ENCODE data around the gene TULP4. TPM values are rescaled to one million over a fixed set of nuclear protein-coding genes. Genes with fewer than 3 reads are reported as not detected.
"Not testable (repeated sequence)": the region's sequence is repeated elsewhere in the genome, so short reads cannot be mapped to it uniquely, and the experiment has no call there.

The TULP4 gene
- total RNA-seq, 1 donor from 2014 or later: 200 TPM

DNA sequence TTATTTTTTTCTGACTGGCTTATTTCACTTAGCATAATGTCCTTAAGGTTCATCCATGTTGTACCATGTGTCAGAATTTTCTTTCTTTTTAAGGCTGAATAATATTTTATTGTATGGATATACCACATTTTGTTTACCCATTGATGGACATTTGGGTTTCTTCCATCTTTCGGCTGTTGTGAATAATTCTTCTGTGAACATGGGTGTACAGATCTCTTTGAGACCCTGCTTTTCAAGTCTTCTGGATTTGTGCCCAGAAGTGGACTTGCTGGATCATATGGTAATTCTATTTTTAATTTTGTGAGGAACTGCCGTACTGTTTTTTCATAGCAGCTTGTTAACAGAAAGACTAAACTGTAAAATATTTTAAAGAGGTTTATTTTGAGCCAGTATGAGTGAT, 153.0 kb downstream of the TULP4 start:
- no peak for DNase-seq (ENCODE audit: low spot score)

DNA sequence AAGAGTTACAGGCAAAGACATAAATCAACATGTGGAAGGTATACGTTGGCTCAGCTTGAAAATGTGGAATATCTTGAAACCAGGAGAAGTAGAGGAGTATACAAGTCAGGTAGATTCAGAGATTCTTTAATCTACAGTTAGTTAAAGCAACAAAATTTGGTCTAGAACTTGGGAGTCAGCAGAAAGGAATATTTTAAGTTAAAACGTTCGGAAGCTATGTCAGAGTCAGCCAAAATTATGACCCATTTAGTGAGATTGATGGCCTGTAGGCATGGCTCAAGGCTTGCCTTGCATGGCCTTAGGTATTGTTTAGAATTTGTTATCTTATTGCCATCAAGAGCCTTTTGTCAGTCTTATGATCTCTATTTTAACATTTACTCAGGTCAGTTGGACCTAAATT, 153.5 kb downstream of the TULP4 start:
- DNase-seq (ENCODE audit: low spot score): no peak

DNA sequence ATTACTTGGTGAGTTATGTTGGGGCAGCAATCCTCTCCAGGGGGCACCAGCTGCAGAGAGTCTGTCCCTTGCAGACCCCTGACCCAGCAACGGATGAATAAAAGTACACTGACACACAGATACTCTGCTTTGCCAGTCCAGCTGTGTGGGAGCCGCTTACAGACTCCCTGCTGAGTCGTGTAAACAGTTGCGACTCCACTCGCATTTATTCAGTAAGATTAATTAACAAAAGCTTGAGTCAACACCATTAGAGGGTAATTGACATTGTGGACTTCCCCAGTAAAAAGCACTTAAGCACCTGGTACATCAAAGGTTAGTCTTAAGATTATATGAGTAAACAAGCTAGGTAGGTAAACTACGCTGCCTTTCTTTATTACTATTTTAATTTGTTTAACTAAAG, 155.7 kb downstream of the TULP4 start:
- no peak for DNase-seq (ENCODE audit: low spot score)

DNA sequence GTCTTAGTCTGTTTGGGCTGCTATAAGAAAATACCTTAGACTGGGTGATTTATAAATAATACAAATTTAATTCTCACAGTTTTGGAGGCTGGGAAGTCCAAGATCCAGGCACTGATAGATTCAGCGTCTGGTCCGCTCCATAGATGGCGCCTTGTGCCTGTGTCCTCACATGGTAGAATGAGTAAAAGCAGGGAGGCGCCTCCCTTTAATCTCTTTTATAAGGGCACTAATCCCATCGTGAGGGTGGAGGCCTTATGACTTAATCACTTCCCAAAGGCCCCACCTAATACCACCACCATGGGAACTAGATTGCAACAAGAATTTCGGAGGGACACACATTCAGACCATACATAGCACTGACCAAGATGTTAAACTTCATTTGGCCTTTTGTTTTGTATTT, 156.4 kb downstream of the TULP4 start:
- no peak for DNase-seq (ENCODE audit: low spot score)

DNA sequence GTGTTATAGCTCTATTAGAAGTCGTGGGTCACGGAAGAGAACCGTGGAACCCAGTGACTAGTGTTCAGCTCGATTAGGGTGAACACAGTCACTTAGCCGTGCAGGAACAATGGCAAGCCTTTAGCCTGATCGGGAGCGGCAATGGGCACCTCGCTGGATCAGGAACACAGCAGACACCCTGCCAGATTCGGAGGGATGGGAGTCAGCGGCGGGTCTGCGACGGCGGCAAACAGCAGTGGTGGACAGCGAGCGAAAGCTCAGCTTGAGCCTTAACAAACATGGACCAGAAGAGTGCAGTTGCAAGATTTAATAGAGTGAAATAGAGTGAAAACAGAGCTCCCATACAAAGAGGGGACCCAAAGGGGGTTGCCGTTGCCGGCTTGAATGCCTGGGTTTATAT, 157.8 kb downstream of the TULP4 start:
- DNase-seq (ENCODE audit: low spot score): not testable (repeated sequence)

DNA sequence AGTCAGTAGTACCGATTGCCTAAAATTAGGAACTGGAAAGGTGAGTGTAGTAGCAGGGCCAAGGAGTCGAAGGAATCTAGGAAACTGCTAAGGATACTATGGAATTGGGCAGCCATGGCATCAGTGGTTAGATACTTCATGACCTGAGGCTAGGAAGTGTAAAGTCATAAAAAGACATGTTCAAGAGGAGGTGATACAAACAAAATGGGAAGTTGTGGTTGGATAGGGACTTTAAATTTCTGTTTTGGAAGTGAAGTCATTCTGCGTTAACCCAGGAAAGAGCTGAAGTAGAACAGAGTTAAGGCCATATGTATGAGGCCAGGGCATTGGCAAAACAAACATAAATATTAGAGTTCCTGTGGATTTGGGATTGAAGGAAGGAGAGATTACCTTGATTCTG, 159.1 kb downstream of the TULP4 start:
- no peak for DNase-seq (ENCODE audit: low spot score)

DNA sequence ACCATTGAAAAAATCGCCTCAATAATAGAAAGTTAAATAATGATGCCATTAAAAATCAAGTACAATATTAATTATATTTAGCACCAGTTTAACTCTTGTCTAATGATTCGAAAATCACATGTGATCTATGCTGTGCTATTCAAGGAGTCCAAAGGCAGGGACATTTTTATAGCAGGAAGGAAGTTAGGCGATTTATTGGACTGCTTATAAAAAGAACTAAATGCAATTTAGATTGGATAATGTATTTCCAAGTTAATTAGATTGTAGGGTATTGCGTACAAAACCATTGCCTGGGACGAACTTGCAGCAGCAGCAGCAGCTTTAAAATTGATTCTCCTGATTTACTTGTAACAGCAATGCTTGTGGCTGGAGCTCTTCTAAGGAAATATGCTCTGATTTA, 160.2 kb downstream of the TULP4 start:
- no peak for DNase-seq (ENCODE audit: low spot score)

DNA sequence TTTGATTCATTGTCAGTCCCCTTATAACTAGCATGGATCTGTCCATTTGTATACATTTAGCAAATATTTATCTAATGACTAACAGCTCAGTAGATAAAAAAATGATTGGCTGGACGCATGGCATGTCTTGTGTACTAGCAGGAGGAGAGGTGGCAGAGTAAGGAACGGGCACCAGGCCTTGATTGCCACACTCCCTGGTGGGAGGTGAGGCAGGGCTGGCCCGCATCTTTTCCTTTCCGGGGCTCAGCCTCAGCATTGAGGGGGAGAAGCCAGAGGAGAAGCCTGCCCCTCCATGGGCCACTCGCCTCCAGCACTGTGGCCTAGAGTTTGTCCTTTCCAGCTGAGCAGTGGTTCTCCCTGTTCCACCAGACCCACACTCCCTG, 162.7 kb downstream of the TULP4 start:
- no peak for DNase-seq (ENCODE audit: low spot score)

DNA sequence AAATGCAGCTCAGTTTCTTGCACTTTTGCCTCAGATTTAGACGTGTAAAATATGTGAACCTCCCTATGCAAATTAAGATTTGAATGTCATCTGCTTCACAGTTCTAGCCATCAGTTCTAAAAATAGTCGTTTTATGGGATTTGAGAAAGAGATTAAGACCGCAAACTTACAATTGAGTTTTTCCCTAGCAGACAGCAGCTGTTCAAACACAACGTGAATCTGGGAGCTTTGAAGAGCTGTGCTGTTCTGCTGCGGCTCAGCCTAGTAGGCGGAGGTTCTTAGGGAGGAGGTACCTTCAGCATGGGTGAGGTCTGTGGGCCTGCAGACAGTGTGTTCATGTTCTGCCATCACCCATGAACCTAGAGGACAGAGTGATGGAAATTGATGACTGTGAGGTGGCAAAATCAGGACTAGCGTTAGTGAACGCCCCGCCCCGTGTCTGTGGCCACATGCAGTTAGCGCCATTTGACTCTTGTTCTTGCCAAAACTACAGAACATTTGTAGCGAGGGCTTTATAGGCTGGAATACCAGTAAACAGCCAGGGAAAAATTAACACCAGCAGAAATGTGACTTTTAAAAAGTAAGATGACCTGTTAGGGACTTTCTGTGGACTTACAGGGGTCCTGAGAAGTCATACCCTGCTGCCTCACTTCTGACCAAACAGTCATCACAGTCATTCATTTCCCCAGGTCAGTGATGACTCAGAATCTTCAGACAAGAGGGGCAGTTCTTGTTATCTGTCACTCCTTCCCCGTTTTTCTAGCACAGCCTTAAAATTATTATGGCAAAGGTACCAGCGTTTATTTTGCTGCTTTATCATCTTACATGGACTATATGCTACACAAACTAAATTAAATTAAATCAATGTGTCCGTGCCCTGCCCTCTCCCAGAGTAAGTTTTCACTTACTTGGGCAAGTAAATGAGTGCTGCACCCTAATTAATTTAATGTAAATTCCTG, 163.4 kb downstream of the TULP4 start:
- peak; percentile 77 for DNase-seq (ENCODE audit: low spot score)

DNA sequence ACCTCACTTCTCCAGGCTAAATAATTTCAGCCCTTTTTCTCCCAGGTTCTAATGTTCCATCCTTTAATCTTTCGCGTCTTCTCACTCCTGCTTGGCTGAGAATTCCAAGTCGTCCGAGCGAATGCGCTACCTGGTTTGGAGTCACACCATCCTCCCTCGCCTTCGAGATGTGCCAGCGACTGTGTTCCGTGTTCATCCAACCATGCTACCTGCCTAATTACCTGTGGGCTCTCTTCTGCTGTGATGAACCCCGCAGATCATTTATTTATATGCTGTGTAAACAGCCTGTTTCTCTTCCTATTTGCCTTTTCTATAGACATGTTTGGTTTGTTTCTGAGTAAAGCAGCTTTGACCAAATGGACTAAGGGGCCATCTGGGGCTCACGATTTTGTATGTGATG, 164.1 kb downstream of the TULP4 start:
- DNase-seq (ENCODE audit: low spot score): no peak

DNA sequence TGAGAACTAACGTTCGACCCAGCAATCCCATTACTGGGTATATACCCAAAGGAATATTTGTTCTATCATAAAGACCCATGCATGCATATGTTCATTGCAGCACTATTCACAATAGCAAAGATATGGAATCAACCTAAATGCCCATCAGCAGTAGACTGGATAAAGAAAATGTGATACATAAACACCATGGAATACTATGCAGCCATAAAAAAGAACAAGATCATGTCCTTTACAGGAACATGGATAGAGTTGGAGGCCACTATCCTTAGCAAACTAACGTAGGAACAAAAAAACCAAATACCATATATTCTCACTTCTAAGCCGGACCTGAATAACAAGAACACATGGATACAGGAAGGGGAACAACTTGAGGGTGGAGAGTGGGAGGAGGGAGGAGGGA, 165.5 kb downstream of the TULP4 start:
- DNase-seq (ENCODE audit: low spot score): not testable (repeated sequence)

DNA sequence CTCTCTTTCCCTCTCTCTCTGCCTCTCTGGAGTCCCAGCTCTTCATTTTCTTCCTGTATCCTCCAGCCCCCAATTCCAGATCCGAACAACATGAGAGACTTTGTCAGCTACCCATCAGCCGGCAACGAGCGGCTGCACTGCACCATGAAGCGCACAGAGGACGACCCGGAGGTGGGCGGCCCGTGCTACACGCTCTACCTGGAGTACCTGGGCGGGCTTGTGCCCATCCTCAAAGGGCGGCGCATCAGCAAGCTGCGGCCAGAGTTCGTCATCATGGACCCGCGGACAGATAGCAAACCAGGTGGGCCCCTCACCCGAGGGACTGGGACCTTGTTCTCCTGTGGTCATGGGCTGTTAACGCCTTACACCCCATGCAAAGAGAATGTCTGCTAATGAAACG, 168.7 kb downstream of the TULP4 start:
- DNase-seq (ENCODE audit: low spot score): no peak

DNA sequence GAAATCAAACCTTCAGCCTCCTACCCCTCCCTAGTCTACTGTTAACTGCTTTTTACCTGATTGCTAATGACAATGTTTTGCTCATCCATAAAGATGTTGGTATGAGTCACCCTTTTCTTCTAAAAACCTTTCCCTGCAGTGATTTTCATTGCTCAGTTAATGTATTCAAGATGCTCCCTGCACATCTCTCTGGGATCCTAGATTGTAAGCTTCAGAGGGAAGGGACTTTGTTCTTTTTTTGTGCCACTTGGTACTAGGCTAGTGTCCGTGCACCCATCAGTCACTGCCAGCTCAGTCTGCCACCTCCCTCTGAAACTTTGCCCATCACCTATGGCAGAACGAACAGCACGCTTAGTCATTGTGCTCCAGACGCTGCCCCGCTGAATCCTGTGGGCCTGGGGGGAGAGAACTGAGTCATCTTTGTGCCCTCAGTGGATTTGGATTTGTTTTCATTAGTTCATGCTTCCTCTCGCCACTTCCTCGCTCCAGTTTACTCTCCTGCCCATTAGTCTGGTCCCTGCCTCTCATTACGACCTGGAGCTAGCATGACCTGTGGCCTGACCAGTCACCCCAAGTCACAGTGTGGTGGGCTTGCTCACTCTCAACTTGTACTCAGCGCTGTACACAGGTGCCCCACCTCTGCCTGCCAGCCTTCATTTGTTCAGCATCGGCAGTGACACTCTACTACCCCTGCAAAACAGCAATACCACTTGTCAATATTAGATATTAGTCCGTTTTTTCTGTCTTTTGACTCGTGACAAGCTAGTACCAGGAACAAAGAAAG, 169.6 kb downstream of the TULP4 start:
- no peak for DNase-seq (ENCODE audit: low spot score)

DNA sequence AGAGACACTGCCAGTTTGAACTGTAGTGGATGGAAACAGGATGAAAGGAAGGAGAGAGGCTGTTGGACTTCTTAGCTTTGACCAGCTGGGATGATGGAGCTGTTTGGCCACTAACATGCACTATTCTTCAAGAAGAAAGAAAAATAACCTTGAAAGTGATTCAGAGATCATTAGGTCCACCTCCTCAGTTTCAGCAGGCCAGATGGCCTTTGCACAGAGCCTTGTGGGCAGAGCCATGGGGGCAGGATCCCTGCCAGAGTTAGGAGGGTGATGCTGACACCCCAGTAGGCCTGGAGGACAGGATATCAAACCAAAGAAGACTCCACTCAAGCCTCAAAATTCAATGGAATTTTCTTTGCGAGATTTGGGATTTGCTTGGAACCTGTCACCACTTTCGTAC, 173.2 kb downstream of the TULP4 start:
- no peak for DNase-seq (ENCODE audit: low spot score)

DNA sequence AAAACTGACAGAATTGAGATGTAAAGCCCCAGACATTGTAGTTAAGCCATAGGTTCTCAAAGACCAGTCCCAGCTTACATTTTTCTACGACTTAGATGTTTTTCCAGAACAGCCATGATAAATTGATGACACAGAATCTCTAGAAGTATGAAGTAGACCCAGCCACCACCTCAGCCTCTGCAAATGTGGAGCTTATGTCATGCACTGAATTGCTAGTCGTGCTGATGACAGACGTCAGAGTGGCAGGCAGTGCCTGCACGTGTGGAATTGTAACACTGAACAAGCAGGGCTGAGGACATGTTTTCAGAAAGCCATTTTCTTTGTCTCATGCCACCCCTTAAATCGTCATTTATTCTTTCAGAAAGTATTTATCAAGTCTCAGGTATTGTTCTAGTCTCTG, 175.2 kb downstream of the TULP4 start:
- no peak for DNase-seq (ENCODE audit: low spot score)

DNA sequence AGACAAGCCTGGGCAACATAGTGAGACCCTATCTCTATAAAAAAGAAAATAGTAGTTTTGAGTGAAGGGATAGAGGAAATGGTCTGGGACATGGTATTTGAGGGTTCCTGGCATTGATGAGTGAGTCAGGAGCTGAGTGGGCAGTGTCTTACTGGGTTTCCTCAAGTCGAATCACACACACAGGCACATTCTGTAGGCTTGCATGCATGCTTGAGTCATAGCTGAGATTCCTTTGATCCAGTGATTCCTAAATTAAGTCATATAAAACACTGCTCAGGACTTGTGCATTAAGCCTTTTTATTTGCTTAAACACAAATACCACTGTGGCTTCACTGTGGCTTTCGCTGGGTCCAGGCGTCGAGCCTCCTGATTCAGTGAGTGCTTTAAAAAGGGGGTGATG, 175.8 kb downstream of the TULP4 start:
- peak; percentile 61 for DNase-seq (ENCODE audit: low spot score)

DNA sequence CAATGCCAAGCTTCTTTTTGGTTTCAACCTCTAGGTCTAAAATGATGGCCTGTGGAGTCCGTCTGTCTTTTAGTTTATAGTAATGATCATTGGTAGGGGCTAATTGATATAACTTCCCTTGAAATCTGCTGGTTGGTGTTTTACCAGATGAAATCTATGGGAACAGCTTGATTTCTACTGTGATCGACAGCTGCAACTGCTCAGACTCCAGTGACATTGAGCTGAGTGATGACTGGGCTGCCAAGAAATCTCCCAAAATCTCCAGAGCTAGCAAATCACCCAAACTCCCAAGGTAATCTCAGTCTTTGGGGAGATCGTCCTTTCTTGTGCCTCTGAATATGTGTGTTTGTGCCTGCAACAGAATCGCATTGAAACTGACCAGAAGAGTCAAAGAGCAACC, 177.2 kb downstream of the TULP4 start:
- no peak for DNase-seq (ENCODE audit: low spot score)

DNA sequence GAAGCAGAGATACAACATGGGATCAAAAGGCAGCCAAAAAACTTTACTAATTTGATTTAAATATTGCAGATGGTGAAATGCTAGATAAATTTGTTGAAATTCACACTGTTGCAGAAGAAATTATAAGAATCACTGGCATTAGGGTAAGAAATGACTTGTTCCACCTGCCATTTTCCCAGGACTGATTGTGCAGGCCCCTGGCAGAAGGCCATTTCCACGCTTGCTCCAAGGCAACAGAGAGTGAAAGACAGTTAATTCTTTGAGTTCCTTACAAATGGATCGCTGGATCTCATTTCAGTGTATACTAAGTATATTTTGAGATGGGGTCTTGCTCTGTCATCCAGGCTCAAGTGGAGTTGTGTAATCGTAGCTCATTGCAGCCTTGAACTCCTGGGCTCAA, 180.6 kb downstream of the TULP4 start:
- DNase-seq (ENCODE audit: low spot score): no peak

DNA sequence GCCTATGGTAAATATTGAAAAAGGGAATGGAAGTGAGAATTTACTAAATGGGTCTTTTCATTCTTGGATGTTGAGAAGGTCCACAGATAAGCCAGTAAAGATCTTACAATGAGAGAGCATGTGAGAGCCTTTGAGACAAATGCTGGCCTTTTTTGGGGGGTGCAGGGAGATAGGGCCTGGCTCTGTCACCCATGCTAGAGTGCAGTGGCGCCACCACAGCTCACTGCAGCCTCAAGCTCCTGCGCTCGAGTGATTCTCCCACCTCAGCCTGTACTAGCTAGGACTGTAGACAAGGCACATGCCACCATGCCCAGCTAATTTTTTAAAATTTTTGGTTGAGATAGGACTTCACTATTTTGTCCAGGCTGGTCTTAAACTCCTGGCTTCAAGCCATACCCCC, 184.4 kb downstream of the TULP4 start:
- no peak for DNase-seq (ENCODE audit: low spot score)

DNA sequence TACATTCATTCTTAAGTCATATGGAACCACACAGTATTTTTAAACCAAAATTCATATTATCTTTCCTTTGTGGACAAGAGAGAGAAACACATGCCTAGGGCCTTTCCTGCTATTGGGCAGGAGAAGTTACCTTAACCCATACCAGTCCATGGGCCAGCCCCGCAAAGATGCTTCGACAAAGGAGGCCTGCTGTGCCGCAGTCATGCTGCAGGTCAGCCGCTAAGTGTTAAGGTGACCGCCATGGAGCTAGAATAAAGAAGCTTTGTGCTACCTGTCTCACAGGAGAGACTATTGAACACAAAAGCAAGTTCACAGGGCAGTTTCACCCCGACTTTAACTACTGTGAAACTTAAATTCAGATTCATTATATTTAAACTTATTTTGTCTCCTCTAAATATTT, 185.4 kb downstream of the TULP4 start:
- DNase-seq (ENCODE audit: low spot score): no peak

DNA sequence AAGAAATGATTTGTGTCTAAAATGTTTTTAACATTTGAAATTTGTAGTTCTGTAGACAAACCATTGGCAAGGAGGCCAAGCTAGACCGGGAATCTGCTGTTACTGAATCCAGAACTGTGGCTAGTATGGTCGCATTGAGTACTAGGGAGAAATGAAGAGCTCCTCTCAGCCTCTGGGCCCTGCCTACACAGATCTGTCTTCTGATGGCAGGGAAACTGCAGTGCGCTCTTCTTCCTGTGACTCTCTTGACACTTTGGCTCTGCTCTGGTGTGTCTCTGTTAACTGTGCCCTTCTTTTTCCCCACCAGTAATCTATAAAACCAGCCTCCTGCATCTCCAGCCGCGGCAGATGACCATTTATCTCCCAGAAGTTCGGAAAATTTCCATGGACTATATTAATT, 186.1 kb downstream of the TULP4 start:
- DNase-seq (ENCODE audit: low spot score): no peak

DNA sequence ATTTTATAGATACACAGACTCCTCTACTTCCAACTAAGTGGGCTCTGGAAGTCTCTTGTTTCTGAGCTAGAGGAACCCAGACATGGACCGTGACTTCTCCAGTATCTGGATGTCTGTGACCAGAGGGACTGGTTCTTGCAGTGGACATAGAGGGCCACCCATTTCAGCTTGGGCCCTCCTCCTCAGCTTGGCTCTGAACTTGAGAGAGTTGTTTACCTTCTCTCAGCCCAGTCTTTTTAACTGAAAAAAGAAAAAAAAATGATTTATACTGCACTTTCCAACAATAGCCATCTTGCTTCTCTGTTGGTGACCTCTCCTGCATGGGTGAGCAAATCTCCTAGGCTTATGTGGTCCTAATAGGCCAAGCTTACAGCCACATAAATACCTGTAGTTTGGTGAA, 187.3 kb downstream of the TULP4 start:
- DNase-seq (ENCODE audit: low spot score): no peak

All from umbilical cord (tissue), 2 donors.